Renal cortical epithelial cell (primary cell): Measurements from ENCODE around the gene NEURL2. TPM values are rescaled to one million over a fixed set of nuclear protein-coding genes. Genes with fewer than 3 reads are reported as not detected.
A peak's percentile ranks its signal among the peaks of the same experiment; 100 is the strongest.

Experiments
- DNase-seq: peaks from one replicate; pipeline ENCODE4 v3.0.0-alpha.2; 2011; ENCODE audit warnings: low read depth
- total RNA-seq: library from RNA; depleted of rRNA; stranded (reverse); fragments of >200 nt; gene quantifications from 2 replicates; pipeline ENCODE4 v1.2.3, GENCODE V29; 2014

The NEURL2 gene
- total RNA-seq, 1 donor from 2014 or later, result 3.3 TPM

GRCh38 chr20:45899046-45899835, 8.2 kb upstream of the NEURL2 start:
- DNase-seq, result no peak

- DNase-seq, result no peak
Measured at GRCh38 chr20:45898285-45898684, 7.3 kb upstream of the NEURL2 start.

GRCh38 chr20:45897692-45898091, 6.7 kb upstream of the NEURL2 start:
- no peak for DNase-seq

GRCh38 chr20:45897289-45897688, 6.3 kb upstream of the NEURL2 start:
- DNase-seq, result no peak

DNA sequence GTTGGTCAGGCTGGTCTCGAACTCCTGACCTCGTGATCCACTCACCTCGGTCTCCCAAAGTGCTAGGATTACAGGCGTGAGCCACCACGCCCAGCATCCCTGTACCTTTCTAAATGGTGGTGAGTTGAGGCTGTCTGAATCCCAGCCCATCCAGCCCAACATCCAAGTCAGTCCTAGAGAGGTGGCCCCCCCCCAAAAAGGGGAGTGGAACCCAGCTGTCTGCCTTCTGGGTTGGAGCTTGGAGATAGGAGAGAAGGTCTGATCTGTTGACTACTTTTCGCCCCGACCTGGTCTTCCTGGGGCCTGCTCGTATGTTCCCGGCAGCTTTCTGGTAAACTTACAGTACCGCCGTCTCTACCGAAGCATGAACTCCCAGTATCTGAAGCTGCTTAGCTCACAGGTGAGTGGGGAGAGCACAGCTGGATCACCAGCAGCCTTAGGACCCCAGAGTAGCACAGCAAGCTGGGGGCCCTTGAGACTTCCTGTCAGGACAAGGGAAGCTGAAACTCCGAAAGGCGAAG, 5.7 kb upstream of the NEURL2 start:
- DNase-seq, result no peak

DNA sequence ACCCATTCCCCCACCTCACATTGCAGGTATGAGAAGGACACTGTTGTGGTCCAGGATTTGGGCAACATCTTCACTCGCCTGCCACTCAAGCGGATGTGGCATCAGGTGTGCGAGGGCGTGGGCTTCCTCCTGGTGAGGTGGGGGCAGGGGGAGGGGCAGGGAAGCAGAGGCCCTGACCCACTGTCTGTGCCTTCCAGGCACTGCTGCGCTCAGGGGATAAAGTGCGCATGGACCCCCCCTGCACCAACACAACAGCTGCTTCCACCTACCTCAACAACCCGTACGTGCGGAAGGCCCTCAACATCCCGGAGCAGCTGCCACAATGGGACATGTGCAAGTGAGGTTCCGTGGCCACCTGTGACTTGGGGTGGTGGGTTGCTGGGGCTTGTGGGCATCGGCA, 3.8 kb upstream of the NEURL2 start:
- no peak for DNase-seq

DNA sequence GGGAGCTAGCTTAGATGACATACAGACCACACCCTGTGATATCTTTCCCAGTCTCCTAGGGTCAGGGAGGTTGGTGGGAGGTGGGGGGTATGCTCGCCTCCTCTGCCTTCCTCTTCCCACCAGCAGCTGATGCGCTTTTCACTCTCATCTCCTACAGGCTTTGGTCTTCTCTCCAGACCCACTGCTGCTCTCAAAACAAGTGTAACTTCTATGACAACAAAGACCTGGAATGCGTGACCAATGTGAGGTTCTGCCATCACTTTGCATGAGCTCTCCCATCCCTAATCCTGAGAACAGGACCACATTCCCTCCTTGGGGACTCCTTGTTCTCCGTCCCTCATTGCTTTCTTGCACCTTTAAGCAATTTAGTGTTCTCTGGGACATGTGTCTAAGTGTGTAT, 2.8 kb upstream of the NEURL2 start:
- DNase-seq, result no peak

DNA sequence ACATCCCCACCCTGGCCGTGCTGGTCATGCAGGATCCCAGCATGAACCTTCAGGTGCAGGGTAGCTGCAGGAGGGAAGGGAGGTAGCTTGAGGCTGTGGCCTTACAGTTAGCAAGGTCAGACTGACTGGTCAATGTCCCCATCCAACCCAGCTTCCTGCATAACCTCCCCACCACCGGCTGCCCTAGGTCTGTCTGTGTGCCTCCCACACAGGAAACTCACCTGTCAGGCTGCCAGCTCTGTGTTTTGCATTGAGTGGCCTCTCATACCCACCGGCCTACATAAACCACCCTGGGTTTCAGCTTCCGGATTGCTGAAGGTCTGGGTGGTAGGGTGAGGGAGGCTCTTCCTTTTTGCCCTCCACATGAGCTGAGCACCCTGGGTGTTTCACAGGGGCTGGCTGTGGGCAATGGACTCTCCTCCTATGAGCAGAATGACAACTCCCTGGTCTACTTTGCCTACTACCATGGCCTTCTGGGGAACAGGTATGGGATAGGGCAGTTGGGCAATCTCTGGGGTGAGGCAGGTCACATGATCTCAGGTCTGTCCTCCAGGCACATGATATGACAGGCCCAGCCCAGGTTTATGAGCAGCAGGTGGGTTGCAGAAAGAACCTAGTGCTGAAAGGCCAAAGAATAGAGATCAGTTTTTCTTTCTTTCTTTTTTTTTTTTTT, 2.0 kb upstream of the NEURL2 start:
- no peak for DNase-seq

DNA sequence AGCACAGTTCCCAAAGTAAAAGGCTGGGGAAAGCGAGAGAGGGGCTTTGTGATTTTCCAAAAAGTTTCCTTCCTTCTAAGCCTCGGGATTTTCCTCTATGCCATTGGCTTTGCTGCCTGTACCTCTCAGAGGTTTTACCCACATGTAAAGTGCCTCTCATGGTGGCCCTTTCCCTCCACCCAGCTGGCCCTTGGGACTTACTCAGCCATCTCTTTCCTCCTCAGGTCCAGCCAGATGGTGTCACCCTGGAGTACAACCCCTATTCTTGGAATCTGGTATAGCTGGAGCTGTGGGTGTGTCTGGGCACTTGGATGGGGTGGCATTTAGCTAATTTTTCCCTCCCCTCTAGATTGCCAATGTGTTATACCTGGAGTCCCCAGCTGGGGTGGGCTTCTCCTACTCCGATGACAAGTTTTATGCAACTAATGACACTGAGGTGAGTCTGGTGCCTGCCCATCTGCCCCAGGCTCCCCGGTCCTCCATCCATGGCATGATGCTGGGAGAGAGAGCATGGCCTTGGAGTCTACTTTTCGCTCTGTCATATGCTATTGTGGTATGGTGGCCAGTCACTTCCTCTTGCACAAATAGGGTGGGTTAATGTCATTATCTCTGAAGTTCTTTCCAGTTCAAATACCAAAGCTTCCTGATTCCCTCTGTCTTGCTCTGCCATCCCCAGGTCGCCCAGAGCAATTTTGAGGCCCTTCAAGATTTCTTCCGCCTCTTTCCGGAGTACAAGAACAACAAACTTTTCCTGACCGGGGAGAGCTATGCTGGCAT, 1.2 kb upstream of the NEURL2 start:
- DNase-seq, result peak; percentile 41

DNA sequence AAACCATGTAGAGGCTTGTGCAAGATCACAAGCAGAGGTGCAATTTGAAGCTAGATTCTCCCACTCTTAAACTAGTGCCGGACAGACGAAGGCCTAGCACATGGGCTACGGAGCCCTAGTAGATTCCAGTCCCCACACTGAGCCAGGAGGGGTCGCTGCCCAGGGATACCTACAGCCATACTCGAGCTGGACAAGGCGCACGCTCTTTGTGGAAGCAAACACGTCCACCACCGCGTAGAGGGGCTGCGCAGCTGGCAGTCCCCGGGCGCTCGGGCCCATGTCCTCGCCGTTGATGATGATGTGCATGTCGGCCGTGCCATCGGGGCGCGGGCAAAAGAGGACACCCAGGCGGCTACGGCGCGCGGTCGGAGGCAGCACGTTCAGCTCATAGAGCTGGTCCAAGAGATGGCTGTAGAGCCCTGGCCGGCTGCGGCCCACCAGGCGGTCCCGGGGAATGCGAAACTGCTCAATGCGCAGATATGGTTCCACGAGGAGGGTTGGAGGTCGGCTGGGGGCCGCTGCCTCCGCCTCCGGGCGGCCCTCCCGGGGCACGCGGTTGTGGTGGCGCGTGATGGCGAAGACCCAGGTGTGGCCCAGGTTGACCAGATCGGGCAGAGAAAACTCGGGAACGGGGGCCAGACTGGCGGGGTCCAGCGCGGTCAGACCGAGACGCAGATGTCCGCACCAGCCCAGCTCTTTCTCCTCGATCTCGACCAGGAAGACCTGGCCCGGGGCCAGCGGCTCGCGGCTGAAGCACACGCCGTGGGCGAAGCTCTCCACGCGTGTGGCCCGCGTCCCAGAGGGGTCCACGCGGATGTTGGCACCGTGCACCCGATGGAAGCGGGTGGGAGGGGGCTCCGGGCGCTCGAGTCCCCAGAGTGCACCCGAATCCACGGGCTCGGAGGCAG, 677 bp downstream of the NEURL2 start:
- DNase-seq, result peak; percentile 64

GRCh38 chr20:45888681-45889080, 2.3 kb downstream of the NEURL2 start:
- no peak for DNase-seq

DNA sequence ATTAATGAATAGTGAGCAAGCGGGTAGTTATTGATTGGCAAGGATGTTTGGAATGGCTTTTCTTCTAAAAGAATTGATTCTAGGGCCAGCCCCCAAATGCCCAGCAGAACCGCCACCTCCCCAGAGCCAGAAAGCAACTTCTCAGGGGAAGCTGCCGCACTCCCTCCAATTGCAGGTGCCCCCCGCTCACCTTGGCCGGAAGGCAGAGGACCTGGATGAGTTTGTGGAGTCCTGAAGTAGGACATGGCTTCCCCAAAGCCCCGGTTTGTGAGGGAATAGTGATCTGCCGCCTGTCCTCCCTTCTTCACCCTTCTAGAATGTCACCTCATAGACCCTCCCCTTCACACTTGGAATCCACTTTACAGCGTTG, 3.7 kb downstream of the NEURL2 start, which contains the start of gene SPATA25:
TSS of gene SPATA25 (minus strand) at position 277 of the 370 bp plus-strand sequence. CDS start at position 245, 32 bp downstream.
- no peak for DNase-seq

- no peak for DNase-seq
Measured at GRCh38 chr20:45886590-45887345, 4.2 kb downstream of the NEURL2 start.

DNA sequence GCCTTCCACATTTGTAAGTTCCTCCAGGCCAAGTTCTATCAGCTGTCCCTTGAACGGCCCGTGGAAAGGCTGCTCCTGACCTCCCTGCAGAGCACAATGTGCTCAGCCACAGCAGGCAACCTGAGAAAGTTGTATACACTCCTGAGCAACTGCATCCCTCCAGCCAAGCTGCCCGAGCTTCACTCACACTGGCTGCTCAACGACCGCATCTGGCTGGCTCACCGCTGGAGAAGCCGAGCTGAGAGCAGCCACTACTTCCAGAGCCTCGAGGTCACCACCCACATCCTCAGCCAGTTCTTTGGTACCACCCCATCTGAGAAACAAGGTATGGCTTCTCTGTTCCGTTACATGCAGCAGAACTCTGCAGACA, 7.9 kb downstream of the NEURL2 start:
- no peak for DNase-seq

DNA sequence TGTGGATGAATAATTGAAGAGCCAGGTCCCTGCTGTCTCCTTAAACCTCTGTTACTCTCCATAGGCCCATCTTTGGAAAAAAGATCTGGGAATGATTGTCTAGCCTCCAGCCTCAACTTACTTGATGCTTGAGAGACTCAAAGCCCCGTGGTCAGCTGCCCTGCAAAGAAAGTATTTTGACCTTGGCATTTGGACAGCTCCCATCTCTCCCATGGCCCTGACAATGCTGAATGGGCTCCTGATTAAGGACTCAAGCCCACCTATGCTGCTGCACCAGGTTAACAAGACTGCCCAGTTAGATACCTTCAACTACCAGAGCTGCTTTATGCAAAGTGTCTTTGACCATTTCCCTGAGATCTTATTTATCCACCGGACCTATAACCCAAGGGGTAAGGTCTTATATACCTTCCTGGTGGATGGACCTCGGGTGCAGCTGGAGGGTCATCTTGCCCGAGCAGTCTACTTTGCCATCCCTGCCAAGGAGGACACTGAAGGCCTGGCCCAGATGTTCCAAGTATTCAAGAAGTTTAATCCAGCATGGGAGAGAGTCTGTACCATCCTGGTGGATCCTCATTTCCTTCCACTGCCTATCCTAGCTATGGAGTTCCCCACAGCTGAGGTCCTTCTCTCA, 8.4 kb downstream of the NEURL2 start:
- no peak for DNase-seq

DNA sequence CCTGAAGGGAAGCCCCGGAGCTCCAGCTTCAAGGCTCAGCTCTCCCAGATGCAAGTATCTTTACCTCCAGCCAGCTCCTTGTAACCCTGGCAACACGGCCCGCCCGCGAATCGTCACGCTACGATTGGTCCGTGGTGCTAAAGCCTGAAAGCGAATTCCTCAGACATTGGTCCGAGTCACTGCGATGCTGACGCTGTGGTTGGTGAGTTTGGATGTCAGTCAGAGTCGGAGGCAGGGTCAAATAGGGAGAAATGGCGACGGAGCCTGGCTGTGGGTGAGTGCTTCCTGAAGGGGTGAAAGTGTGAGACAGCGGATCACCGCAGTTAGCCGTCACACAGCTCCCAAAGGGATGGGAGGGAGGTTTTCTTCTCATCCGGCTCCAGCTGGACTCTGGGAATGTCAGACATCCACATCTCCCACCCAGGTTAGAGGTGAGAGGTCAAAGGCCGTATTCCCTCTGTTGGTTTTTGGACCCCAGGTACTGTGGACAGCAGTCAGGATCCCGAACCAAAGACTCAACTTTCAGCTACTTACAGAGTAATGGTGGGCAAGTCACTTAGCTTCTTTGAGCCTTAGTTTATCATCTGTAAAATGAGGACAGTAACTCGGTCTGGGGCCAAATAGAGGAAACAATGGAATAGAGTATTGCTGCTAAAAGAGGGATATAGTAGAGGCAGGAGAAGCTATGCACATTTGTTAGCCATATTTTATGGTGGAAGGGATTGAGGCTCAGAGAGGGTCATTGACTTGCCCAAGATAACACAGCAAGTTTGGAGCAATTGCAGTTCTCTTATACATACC, 9.8 kb downstream of the NEURL2 start, which contains the start of gene ZSWIM1:
TSS of gene ZSWIM1 (plus strand) at position 240 of the 801 bp plus-strand sequence. CDS start 1,366 bp downstream, outside the sequence.
- peak; percentile 98 for DNase-seq

- no peak for DNase-seq
Measured at GRCh38 chr20:45878076-45878761, 12.8 kb downstream of the NEURL2 start.

GRCh38 chr20:45874576-45874975, 16.4 kb downstream of the NEURL2 start:
- no peak for DNase-seq
